Measurements from ENCODE around the gene TEX2. TPM values are rescaled to one million over a fixed set of nuclear protein-coding genes. Genes with fewer than 3 reads are reported as not detected.

Gene TEX2
- total and polyA plus RNA-seq, 7 donors = 4.6 to 50.7 (median 39.3) TPM

- H3K27ac ChIP-seq = no peak overlapping the region
- no peaks in the 10 kb centered on the region for H3K36me3 ChIP-seq
- no peak for DNase-seq
- H3K27me3 ChIP-seq = no peaks in the 10 kb centered on the region
- intact Hi-C loops (cut with DNase I) = no loop called here
- 62 to 67% methylated on average over 6 of the region's 6 CpGs for WGBS, 2 donors
- H3K4me1 ChIP-seq = no peaks in the 10 kb centered on the region
- no peak overlapping the region for H3K4me3 ChIP-seq
- H3K9me3 ChIP-seq = peaks cover 0 to 4% (median 0%) of the 10 kb centered on the region in 4 donors
- TF ChIP-seq POLR2AphosphoS5 (IDR thresholded peaks at IDR 0.05) = no peak
Observed at GRCh38 chr17:64270885-64271284, 7.8 kb upstream of the TEX2 start.

DNA sequence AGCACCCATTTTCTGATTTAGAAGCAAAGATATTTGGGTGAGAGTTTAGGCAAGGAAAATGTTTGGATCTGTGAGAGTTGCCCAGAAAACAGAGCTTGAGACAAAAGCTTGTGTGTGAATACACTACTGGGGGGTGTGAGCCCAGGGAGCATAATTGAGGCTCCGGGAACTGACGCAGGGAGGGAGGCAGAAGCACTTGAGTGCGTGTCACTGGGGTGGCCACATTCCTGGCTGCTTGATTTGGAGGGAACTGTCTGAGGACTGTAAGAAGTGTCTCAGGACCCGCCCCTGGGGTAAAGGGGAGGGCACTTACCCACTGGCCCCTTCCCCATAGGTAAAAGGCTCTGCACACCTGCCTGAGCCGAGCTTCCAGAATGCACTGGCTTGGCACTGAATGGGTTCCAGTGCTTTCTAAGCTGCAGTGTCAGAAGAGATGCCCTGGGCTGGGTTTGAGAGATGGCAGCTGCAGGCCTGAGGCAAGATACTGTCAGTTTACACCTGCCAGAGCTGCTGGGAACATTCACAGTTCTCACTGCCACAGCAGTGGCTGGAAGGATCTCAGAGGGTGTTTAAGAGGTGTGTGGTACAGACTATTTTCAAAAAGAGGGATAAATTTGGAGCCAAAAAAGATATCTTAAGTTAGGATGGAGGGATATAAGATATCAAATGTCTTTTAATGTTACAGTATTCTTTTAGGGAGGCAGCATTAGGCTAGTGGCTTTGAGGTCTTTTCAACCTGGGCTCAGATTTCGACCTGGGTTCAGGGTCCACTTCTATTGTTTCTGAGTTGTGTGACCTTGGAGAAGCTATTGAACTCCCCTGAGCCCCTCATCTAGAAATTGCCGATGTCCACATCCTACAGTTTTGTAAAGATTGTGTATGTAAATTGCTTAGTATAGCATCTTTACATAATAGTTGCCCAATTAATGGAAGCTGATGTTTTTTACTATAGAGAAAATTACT, 6.9 kb upstream of the TEX2 start:
- DNase-seq = no peak
- Histone ChIP-seq H3K27ac (no peak overlapping the region), H3K4me3 (no peak overlapping the region), H3K27me3 (no peaks in the 10 kb centered on the region), H3K9me3 (peaks cover 0 to 4% (median 0%) of the 10 kb centered on the region in 4 donors), H3K36me3 (no peaks in the 10 kb centered on the region), H3K4me1 (no peaks in the 10 kb centered on the region)
- whole genome bisulfite sequencing, 2 donors = 72 to 77% methylated on average over 7 of the region's 7 CpGs
- TF ChIP-seq CTCF (IDR thresholded peaks at IDR 0.05) = no peak
- no peak for TF ChIP-seq EP300 (IDR thresholded peaks at IDR 0.05)
- intact Hi-C loops (cut with DNase I) = no loop called here

DNA sequence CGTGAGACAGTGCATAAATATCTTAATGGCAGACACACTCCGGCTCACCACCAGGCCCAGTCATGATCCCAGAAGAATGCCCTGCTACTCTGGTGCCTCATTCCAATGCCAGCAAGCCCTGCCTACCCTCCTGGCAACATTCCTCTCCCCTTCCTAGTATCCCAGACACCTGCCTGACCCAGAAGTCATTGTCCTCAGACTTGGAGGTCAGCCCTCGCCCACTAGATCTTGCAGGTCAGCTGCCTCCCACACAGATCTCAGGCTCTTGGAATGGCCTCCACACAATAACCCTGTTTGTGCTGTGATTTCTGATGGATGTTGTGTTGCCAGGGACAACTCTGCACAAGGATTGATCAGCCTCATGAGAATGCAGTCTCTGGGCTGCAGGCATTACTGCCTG, 1.8 kb upstream of the TEX2 start:
- DNase-seq = no peak
- Histone ChIP-seq H3K9me3 (no peaks in the 10 kb centered on the region), H3K27ac (no peak overlapping the region), H3K4me1 (peaks cover 0 to 33% (median 24%) of the 10 kb centered on the region in 4 donors), H3K36me3 (no peaks in the 10 kb centered on the region), H3K4me3 (no peak overlapping the region), H3K27me3 (no peaks in the 10 kb centered on the region)
- TF ChIP-seq POLR2A (IDR thresholded peaks at IDR 0.05) = no peak
- TF ChIP-seq CTCF (IDR thresholded peaks at IDR 0.05) = no peak
- no peak for TF ChIP-seq POLR2AphosphoS5 (IDR thresholded peaks at IDR 0.05)
- TF ChIP-seq EP300 (IDR thresholded peaks at IDR 0.05) = no peak
- WGBS, 2 donors = 87 to 88% methylated on average over 3 of the region's 3 CpGs
- intact Hi-C loops (cut with DNase I) = loop anchor here (5.0 kb wide), 1 partner anchor 43 kb away; no protein-coding TSS in a partner anchor

DNA sequence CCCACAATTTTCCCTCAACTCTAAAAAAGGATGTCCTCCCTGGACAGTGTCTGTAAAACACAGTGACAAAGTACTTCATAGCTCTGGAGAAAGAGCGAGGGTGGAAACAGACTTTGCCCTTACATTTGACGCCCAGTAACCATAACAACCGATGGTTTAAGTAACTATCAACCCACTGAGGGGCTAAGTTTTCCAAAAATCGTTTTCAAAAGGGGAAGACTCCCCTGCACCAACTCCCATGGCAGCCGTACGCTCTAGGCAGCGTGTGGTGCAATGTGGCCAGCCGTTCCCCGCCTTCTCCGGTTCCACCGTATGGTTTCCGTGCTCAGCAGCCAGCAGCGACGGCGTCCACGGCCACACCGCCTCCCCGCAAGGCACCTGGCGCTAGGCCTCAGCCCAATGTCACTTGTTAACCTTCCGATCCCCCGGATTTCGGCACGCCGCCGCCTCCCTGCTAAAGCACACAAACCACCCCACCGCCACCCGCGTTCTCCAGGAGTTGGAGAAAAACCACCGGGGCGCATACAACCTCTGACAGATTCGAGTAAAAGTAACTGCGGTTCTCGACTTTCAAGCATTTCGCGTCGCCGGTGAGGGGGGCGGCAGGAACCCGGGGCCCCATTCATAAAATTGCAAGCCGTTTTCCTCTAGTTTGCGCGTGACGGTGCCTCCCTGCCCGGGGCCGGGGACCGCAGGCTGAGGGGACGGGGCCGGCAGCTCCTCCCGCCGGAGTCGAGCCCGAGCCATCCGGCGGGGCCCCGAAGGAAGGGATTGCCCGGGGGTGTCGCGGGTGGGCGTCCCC, 661 bp downstream of the TEX2 start:
- peak; percentile 78 for DNase-seq
- Histone ChIP-seq H3K27me3 (no peaks in the 10 kb centered on the region), H3K9me3 (no peaks in the 10 kb centered on the region), H3K4me3 (peak overlapping the region; percentile 98 to 99 (median 98)), H3K4me1 (peaks cover 0 to 38% (median 29%) of the 10 kb centered on the region in 4 donors), H3K27ac (peak overlapping the region; percentile 94 to 97 (median 94)), H3K36me3 (no peaks in the 10 kb centered on the region)
- TF ChIP-seq POLR2A (IDR thresholded peaks at IDR 0.05) (no peak), CTCF (IDR thresholded peaks at IDR 0.05) (no peak), POLR2AphosphoS5 (IDR thresholded peaks at IDR 0.05) (no peak), EP300 (IDR thresholded peaks at IDR 0.05) (no peak)
- intact Hi-C loops (cut with DNase I) = loop anchor here (1.0 to 5.0 kb wide), 2 partner anchors 40 to 116 kb away; no protein-coding TSS in a partner anchor
- WGBS, 2 donors = 0 to 1% methylated on average over 59 of the region's 59 CpGs

Data from sigmoid colon (tissue), 7 donors.